K562 treated with DMSO at 1 percent for 12 hours (cell line): ENCODE results near the gene KRT7. TPM values are rescaled to one million over a fixed set of nuclear protein-coding genes. Genes with fewer than 3 reads are reported as not detected.

Source experiments
- total RNA-seq: library from RNA; unstranded; fragments of 300-600 nt; gene quantifications from 2 replicates; pipeline ENCODE4 v1.2.3, GENCODE V29; 2022; ENCODE audit not compliant: insufficient read depth

KRT7 gene
- total RNA-seq, result not detected in 2 replicates

GRCh38 chr12:52232674-52233461, at the start of gene KRT7:
Gene KRT7, plus strand, starts transcription at chr12:52233243. Its CDS starts 54 bp downstream, at chr12:52233297.

DNA sequence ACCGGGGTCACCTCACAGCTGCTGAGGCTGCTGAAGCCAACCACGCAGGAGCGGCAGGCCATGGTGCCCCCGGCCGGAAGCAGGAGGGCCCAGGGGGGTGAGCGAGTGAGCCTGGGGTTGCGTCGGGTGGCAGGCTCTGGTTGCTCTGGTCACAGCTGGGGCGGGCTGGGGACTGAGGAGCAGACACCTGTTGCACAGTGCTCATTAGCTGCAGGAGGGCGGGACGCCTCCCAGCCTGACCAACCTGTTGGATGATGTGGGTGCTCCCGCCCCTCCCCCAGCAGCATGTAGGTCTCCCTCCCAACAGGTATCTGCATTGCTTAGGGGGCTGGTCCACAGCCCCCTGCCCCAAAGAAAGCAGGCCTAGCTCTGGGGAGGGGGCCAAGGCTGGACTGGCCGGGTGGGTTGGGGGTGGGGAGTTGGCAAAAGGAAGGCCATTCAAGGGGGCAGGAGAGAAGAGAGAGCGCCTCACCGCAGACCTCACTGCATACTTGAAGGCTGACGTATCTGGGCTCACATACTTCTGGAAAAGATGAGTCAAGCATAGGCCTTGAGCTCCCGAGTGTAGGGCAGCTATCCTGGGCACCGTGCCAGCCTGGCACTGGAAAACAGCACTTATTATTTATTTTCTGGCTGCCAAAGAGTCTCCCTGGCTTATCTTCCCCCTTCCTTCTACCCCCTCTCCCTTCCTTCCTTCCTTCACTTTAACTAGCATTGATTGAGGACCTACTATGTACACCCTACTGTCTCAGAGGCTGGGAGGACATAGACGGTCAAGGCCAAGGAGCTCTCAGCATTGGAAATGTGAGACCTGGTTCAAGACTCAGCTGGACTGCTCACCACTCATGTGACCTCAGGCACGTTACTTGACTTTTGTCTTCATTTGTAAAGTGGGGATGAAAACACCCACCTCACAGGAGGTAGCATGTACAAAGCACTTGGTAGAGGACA, 40.9 kb upstream of the KRT7 start, which contains the start of gene KRT80:
TSS of gene KRT80 (minus strand) at position 174 of the 951 bp plus-strand sequence. CDS start at position 62, 112 bp downstream.

DNA sequence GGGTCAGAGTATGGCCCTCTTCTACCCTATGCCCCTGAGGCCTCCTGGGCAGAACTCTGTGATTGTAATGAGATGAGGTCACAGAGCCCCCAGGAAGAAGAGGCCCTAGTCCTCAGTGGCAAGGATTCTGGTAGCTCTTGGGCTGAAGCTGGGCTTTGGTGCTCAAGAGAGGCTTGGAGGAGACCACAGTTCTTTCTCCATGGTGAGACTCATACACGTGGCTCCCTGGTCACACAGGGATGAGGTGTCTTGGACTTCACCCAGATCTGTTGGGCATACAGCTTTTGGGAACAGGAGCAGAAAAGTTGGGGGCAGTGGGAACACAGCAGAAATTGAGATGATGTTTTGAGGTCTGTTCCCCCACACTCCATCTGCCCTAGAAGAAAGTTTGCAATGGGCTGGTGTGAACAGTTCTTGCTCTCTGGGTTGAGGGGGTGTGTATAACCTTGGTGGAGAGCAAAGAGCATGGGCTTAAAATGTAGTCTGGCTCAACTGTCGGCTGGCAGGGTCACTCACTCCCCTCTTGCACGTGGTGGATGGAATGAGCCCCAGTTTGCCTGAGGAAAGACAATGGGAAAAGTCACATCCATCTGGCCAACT, 41.6 kb downstream of the KRT7 start, which contains the start of gene KRT86:
TSS of gene KRT86 (plus strand) at position 125 of the 600 bp plus-strand sequence. CDS start 27,272 bp downstream, outside the sequence.

GRCh38 chr12:52291267-52291935, 58.4 kb downstream of the KRT7 start, which contains the start of gene KRT81:
Gene KRT81, minus strand, starts transcription at chr12:52291534. Its CDS starts 69 bp downstream, at chr12:52291465.

Other genes with a start within 250 kb of the KRT7 start
- gene TAMALIN, start 226.3 kb upstream of the KRT7 start, total RNA-seq, result 7.3 and 8.0 TPM in 2 replicates
- gene NR4A1, start 181.8 kb upstream of the KRT7 start, total RNA-seq, result 2.6 and 4.7 TPM in 2 replicates
- gene ATG101, start 163.3 kb upstream of the KRT7 start, total RNA-seq, result 53.6 and 70.4 TPM in 2 replicates
- gene SMIM41, start 153.5 kb upstream of the KRT7 start, total RNA-seq, result not detected in 2 replicates
- gene KRT80, start 41.2 kb upstream of the KRT7 start, total RNA-seq, result not detected in 2 replicates
- not detected in 2 replicates for gene KRT86, start 41.4 kb downstream of the KRT7 start, total RNA-seq
- 0.33 TPM in 1 of 2 replicates, not detected in the other for gene KRT81, start 58.3 kb downstream of the KRT7 start, total RNA-seq
- not detected in 2 replicates for gene KRT83, start 88.2 kb downstream of the KRT7 start, total RNA-seq
- gene KRT85, start 134.2 kb downstream of the KRT7 start, total RNA-seq, result not detected in 2 replicates
- not detected in 2 replicates for gene KRT84, start 152.4 kb downstream of the KRT7 start, total RNA-seq
- gene KRT82, start 173.1 kb downstream of the KRT7 start, total RNA-seq, result not detected in 2 replicates
- not detected in 2 replicates for gene KRT75, start 201.1 kb downstream of the KRT7 start, total RNA-seq
- gene KRT6B, start 218.9 kb downstream of the KRT7 start, total RNA-seq, result not detected in 2 replicates
- gene KRT6C, start 240.6 kb downstream of the KRT7 start, total RNA-seq, result not detected in 2 replicates